GM18951 (cell line): ENCODE measurements around the gene UFD1.
A peak's percentile ranks its signal among the peaks of the same experiment; 100 is the strongest.
"Not testable (repeated sequence)": the region's sequence is repeated elsewhere in the genome, so short reads cannot be mapped to it uniquely, and the experiment has no call there.

ENCODE experiments used
- POLR2A ChIP-seq: IDR thresholded peaks from 4 replicates; pipeline ENCODE4 v1.6.1; 2011; ENCODE audit warnings: mild to moderate bottlenecking; ENCODE audit not compliant: insufficient read length, insufficient read depth; ENCODE audit errors: extremely low read depth
- in situ Hi-C: fragments of 300-500 bp; cut with MboI; formaldehyde crosslinking; loops from one replicate; pipeline ENCODE4 v1.12.0; 2022; ENCODE audit warnings: low sequenced_read_pairs, mixed read lengths, inconsistent platforms; ENCODE audit not compliant: unreplicated experiment

UFD1 gene

GRCh38 chr22:19438298-19438697 lies 40.7 kb downstream of the UFD1 start:
- in situ Hi-C loops = no loop called here
- no peak for TF ChIP-seq POLR2A

GRCh38 chr22:19436444-19437161 lies 42.4 kb downstream of the UFD1 start:
- in situ Hi-C loops = not testable (repeated sequence)

- in situ Hi-C loops = no loop called here
- no peak for TF ChIP-seq POLR2A
Observed at GRCh38 chr22:19434829-19435580, 44.0 kb downstream of the UFD1 start.

- TF ChIP-seq POLR2A = no peak
- in situ Hi-C loops = no loop called here
Observed at GRCh38 chr22:19434401-19434800, 44.6 kb downstream of the UFD1 start.

GRCh38 chr22:19432133-19432851 lies 46.7 kb downstream of the UFD1 start, which contains the start of gene MRPL40:
MRPL40 (plus strand) TSS chr22:19432545; CDS start chr22:19432555, 10 bp downstream.
- TF ChIP-seq POLR2A = peak; percentile 97
- in situ Hi-C loops = no loop called here

GRCh38 chr22:19431649-19432132 lies 47.3 kb downstream of the UFD1 start, which contains the start of gene HIRA:
HIRA (minus strand) TSS chr22:19431733; CDS start chr22:19431476, 257 bp downstream.
- TF ChIP-seq POLR2A = peak; percentile 19
- in situ Hi-C loops = no loop called here

- TF ChIP-seq POLR2A = no peak
- in situ Hi-C loops = no loop called here
Observed at GRCh38 chr22:19430890-19431541, 48.0 kb downstream of the UFD1 start.

GRCh38 chr22:19429950-19430889 lies 48.8 kb downstream of the UFD1 start:
- TF ChIP-seq POLR2A = no peak
- in situ Hi-C loops = no loop called here

- TF ChIP-seq POLR2A = no peak
- in situ Hi-C loops = no loop called here
Observed at GRCh38 chr22:19424186-19424500, 54.9 kb downstream of the UFD1 start.

- in situ Hi-C loops = no loop called here
- no peak for TF ChIP-seq POLR2A
Observed at GRCh38 chr22:19422440-19423301, 56.3 kb downstream of the UFD1 start.

- TF ChIP-seq POLR2A = no peak
- in situ Hi-C loops = no loop called here
Observed at GRCh38 chr22:19420321-19420720, 58.7 kb downstream of the UFD1 start.
